Stimulated activated CD8-positive, alpha-beta memory T cell treated with anti-CD3 and anti-CD28 coated beads, Interleukin-7, amount 100 ng/mL, for 4 hours (primary cell): ENCODE measurements around the gene MRPL37.

ENCODE experiments used
- DNase-seq, 2 donors: peaks; one replicate each; pipeline ENCODE4 v3.0.0-alpha.2; 2020; ENCODE audit warnings: low read depth in 2 of 2

The MRPL37 gene

DNA sequence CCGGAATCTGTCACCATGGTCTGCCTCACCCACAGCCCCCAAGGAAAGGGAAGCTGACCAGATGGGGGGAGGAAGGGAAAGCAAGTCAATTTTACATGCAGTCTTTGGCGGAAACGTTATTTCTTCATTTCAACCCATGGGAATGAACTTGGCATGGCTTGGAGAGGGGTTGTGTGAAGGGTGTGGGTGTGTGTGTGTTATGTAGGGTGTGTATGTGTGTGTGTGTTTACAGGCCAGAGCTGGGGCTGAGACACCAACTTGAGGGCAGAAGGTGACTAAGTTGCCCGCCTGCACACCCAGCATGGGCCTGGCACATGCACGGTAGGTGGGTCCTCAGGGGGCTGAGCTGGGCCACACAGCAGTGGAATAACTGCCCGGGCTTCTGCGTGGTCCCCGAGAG, 65.2 kb downstream of the MRPL37 start:
- DNase-seq: no peak

DNA sequence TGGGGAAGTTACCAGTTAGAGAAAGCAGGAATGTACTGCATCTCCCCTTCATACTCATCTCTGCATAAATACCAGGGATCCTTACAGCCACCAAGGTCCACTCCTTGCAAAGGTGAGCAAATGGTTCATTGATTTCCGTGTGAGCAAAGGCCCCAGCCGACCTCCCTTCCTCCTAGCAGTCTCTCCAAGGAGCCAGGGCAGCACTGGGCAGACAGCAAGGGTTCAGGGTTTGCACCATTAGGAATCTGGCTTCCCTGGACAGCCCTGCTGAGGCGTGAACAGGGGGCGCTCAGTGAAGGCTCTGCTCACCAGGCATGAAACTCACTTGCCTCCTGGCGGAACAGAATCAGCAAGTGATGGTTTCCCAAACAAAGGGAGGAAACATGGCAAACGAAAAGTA, 65.7 kb downstream of the MRPL37 start:
- DNase-seq: no peak

DNA sequence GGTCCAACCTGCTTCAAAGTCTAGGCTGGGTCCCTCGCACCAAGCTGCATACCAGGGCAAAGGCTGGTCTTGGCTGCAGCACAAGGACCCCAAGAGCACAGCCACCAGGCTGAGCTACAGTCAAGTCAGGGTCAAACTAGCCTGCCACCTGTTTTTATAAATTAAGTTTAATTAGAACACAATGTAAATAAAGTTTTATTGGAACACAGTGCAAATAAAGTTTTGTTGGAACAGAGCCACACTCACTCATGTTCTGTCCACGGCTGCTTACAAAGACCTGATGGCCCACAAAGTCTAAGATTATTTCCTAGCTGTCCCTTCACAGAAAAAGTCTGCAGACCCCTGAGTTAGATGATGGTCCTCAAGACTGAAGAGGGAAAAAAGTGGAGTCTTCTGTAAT, 66.2 kb downstream of the MRPL37 start:
- DNase-seq: no peak

DNA sequence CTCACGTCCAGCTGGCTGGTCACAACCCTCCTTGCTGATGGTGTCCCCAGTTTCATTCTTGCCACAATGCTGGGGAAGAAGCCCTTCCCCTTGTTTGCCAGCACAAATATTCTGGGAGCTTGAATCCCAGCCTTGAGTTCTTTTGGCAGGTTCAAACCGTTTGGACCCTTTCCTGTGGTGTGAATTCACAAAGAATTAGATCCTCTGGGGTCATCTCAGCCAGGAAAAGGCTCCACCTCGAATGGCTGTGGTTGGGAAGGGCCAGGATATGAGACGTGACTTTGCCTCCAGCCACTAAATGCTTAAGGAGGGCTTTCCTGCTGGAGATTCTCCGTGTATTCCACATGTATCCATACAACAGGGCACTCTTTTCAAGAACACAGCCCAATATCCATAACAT, 66.9 kb downstream of the MRPL37 start:
- no peak for DNase-seq
